Umbilical cord (tissue), 2 donors: ENCODE measurements around the gene DHRS4. TPM values are rescaled to one million over a fixed set of nuclear protein-coding genes. Genes with fewer than 3 reads are reported as not detected.
"Not testable (repeated sequence)": the region's sequence is repeated elsewhere in the genome, so short reads cannot be mapped to it uniquely, and the experiment has no call there.

Experiments
- DNase-seq: peaks from one replicate; pipeline ENCODE4 v3.0.0-alpha.2; 2015; ENCODE audit warnings: low spot score
- total RNA-seq: library from RNA; depleted of rRNA; stranded (reverse); fragments of >200 nt; gene quantifications from one replicate; pipeline ENCODE4 v1.2.3, GENCODE V29; 2014; ENCODE audit warnings: low replicate concordance; ENCODE audit not compliant: insufficient read depth

Gene DHRS4
- total RNA-seq, 1 donor from 2014 or later: 15.9 TPM

DNA sequence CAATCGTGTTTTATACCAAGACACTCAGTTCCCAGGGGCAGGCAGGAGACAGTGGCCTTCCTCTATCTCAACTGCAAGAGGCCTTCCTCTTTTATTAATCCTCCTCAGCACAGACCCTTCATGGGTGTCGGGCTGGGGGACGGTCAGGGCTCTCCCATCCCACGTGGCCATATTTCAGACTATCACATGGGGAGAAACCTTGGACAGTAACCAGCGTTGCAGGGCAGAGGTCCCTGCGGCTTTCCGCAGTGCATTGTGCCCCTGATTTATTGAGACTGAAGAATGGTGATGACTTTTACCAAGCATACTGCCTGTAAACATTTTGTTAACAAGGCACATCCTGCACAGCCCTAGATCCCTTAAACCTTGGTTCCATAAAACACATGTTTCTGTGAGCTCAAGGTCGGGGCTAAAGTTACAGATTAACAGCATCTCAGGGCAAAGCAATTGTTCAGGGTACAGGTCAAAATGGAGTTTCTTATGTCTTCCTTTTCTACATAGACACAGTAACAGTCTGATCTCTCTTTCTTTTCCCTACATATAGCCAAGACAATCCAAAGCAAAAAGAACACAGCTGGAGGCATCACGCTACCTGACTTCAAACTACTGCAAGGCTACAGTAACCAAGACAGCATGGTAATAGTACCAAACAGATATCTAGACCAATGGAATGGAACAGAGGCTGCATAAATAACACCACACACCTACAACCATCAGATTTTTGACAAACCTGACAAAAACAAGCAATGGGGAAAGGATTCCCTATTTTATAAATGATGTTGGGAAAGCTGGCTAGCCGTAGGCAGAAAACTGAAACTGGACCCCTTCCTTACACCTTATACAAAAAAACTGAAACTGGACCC, 28.6 kb downstream of the DHRS4 start:
- DNase-seq: not testable (repeated sequence)

DNA sequence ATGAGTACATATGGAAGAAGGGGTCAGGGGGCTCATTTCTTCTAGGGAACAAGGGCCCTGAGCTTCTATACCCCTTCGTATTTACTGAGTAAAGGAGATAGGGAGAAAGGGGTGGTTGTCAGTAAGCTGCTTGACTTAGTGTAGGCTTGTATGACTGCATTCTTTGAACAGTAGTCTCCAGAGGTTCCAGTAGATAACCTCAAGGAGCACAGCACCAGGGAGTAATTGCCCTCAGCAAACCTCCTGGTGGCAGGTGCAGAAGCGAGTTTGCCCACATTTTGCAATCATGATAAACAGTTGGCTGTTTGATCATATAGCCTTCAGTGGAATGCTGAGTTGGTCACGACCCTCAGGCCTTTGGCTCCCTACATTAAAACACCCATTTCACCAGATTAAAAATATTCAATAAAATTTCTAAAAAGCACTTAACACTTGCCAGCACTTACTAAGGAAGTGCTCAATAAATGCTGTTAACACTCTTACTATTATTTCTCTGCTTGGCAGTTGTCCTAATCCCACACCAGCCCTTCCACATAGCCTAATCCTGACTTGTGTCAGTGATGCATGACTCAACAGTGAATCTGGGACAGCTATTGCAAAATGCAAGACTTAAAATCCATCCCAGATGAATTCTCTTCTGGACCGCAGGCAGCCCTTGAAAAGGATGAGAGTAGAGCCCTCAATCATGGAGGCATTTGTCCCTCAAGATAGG, 31.5 kb downstream of the DHRS4 start:
- peak; percentile 94 for DNase-seq

- not testable (repeated sequence) for DNase-seq
Observed at GRCh38 chr14:23988223-23988606, 34.6 kb downstream of the DHRS4 start.

- peak; percentile 91 for DNase-seq
Observed at GRCh38 chr14:23988607-23989363, 35.2 kb downstream of the DHRS4 start, which contains the start of gene DHRS4L2. Gene DHRS4L2, plus strand, starts transcription at chr14:23988929. Its CDS starts 19 bp downstream, at chr14:23988948.

DNA sequence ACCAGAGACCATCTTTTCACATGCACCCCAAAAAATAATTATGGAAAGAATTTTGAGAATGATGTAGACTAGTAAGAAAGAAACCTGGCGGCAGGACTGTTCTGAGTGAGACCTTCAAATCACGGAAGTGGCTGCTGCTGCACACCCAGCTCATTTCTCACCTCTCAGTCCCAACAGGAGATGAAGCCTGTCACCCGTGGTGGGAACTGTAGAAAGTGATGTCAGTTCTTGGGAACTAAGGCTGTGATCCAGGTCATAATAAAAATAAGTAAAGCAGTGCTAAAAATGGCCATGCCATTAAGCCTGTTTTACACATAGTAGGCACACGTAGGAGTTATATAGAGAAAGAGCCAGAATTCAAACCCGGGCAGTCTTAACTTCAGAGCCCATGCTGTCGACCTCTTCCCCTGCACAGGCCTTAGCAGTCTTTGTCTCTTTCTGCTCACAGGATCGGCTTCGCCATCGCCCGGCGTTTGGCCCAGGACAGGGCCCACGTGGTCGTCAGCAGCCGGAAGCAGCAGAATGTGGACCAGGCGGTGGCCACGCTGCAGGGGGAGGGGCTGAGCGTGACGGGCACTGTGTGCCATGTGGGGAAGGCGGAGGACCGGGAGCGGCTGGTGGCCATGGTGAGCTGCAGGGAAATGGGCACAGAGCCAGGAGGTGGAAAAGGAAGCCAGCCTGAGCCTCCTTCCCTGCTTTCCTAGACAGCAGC, 36.3 kb downstream of the DHRS4 start:
- not testable (repeated sequence) for DNase-seq

- DNase-seq: not testable (repeated sequence)
Observed at GRCh38 chr14:23990961-23991360, 37.4 kb downstream of the DHRS4 start.

- DNase-seq: not testable (repeated sequence)
Observed at GRCh38 chr14:23993042-23993441, 39.5 kb downstream of the DHRS4 start.

DNA sequence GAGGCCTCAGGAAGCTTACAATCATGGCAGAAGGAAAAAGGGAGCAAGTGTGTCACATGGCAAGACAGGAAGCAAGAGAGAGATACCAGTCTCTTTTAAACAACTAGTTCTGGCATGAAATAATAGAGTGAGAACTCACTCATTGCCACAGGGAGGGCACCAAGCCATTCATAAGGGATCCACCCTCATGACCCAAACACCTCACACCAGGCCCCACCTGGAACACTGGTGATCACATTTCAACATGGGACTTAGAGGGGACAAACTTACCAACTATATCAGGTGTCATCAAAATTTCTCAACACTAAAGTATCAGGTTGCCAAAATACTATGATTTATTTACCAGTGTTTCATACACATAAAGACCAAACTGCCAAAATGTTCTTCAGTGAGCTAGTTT, 42.4 kb downstream of the DHRS4 start:
- DNase-seq: not testable (repeated sequence)

GRCh38 chr14:23996825-23997224, 43.3 kb downstream of the DHRS4 start:
- not testable (repeated sequence) for DNase-seq

DNA sequence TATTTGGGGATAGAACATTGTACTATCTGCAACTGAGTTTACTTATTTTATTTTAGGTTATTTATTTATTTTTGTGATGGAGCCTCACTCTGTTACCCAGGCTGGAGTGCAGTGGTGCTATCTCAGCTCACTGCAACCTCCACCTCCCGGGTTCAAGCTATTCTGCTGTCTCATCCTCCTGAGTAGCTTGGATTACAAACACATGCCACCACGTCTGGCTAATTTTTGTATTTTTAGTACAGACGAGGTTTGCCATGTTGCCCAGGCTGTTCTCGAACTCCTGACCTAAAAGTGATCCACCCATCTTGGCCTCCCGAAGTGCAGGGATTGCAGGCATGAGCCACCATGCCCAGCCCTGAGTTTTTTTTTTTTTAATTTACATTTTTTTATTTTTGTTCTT, 46.1 kb downstream of the DHRS4 start:
- not testable (repeated sequence) for DNase-seq

- not testable (repeated sequence) for DNase-seq
Observed at GRCh38 chr14:24001078-24001477, 47.5 kb downstream of the DHRS4 start.

DNA sequence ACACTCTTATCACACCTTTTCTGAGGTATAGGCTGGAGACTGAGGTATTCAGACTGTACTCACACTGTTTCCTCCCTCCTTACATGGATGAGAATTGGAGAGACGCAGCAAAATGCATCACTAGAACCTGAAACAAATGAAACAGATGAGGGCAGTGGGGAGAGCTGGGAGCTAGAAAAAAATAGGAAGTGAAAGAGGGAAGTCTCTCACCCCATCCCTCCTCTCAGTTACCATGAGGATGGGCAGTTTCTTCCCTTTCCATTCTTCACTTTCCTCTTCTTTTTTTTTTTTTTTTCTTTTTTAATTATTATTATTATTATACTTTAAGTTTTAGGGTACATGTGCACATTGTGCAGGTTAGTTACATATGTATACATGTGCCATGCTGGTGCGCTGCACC, 48.1 kb downstream of the DHRS4 start:
- DNase-seq: not testable (repeated sequence)

- DNase-seq: not testable (repeated sequence)
Observed at GRCh38 chr14:24006471-24006816, 52.9 kb downstream of the DHRS4 start.

DNA sequence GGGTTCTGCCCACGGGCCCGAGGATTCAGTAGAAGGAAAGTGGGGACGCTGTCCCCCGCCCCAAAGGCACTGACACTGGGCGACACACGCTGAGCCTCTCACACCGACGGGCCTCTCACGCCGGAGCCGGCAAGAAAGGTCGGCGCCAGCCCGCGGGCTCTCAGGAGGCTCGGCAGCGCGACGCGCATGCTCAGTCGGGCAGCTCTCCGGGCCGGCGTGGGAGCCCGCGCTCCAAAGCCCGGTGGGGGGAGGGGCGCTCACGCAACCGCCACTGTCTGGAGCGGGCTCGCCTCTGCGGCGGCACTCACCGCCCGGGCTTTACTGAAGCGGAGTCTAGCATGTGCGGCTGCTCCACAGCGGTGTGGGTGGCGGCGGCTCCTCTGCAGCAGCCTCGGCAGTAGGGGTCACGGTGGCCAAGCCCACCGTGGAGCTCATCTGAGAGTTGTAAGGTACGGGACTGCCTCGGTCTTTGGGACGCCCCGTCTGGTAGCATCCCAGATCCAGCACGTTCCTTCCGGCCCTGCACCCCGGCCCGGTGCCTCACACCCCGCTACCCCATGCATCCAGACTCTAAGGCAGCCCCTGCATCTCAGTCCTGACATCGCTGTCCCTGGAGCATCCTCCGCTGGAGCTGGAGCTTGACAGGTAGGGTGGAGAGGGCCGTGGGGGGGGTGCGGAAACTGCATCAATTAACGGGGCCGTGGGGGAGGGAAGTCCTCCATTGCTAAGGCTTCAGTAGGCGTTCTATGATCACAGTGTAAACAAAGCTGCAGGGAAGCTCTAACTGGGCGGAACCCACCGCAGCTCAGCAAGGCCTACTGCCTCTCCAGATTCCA, 53.5 kb downstream of the DHRS4 start:
- peak; percentile 28 for DNase-seq

DNA sequence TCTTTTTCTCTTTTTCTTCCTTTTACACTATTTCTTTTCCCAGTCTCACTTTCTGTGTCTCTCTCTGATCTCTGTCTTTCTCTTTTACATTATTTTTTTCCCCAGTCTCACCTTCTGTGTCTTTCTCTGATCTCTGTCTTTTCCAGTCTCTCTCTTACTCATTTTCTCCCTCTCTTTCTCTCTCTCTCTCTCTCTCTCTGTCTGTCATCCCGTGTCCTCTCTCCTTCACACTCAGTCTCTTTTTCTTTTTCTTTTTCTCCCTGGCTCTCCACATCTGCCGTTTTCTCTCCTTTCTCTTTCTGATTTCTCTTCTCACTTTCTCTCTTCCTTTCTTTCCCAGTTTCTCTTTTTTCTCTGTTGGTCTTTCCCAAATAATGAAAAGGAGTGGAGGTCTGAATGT, 57.5 kb downstream of the DHRS4 start:
- DNase-seq: no peak

GRCh38 chr14:24012726-24013273, 59.2 kb downstream of the DHRS4 start:
- not testable (repeated sequence) for DNase-seq

- DNase-seq: peak; percentile 80
Observed at GRCh38 chr14:24013654-24014514, 60.3 kb downstream of the DHRS4 start.

DNA sequence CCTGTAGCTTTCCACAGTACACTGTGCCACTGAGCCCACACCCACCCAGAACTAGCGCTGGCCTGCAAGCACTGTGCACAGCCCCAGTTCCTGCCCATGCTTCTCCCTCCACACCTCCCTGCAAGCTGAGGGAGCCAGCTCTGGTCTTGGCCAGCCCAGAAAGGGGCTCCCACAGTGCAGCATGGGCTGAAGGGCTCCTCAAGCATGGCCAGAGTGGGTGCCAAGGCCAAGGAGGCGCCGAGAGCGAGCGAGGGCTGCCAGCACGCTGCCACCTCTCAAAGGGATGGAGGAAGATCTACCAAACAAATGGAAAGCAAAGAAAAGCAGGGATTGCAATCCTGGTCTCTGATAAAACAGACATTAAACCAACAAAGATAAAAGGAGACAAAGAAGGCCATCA, 62.2 kb downstream of the DHRS4 start:
- not testable (repeated sequence) for DNase-seq
